Tibial nerve (tissue), 4 donors: Measurements from ENCODE around the gene ZNF653. TPM values are rescaled to one million over a fixed set of nuclear protein-coding genes. Genes with fewer than 3 reads are reported as not detected.
A peak's percentile ranks its signal among the peaks of the same experiment; 100 is the strongest.

Experiments
- DNase-seq, 2 donors: peaks; one replicate each; pipeline ENCODE4 v3.0.0-alpha.2; 2019; ENCODE audit warnings: low spot score in 2 of 2
- H3K27ac ChIP-seq, 4 donors: fragments of 200-600 bp; sonication (generic) in 3 of 4; one replicate each; pipeline ENCODE4 v1.5.1; 2017 to 2019; ENCODE audit warnings: mild to moderate bottlenecking in 1 of 4
- H3K27me3 ChIP-seq, 2 donors: fragments of 200-600 bp; sonication (generic) in 1 of 2; one replicate each; pipeline versions ENCODE4 v1.5.1 to v1.6.0; 2017 to 2019
- H3K36me3 ChIP-seq, 3 donors: fragments of 200-600 bp; sonication (generic); one replicate each; pipeline ENCODE4 v1.5.1; 2018 to 2019
- H3K4me1 ChIP-seq, 4 donors: fragments of 200-600 bp; sonication (generic) in 3 of 4; one replicate each; pipeline ENCODE4 v1.5.1; 2017 to 2019
- H3K4me3 ChIP-seq, 4 donors: fragments of 200-600 bp; sonication (generic) in 3 of 4; one replicate each; pipeline ENCODE4 v1.5.1; 2017 to 2019; ENCODE audit warnings: mild to moderate bottlenecking in 1 of 4, moderate library complexity in 1 of 4
- H3K9me3 ChIP-seq, 4 donors: fragments of 200-600 bp; sonication (generic) in 3 of 4; one replicate each; pipeline ENCODE4 v1.5.1; 2017 to 2019
- EP300 ChIP-seq, 2 donors: sonication (generic); formaldehyde crosslinking; IDR thresholded peaks; one replicate each; pipeline ENCODE4 v1.6.1; 2017; ENCODE audit warnings: antibody characterized with exemption in 2 of 2, mild to moderate bottlenecking in 1 of 2
- POLR2A ChIP-seq, 2 donors: fragments of 450-650 bp; IDR thresholded peaks; one replicate each; pipeline ENCODE4 v1.6.1; 2017; ENCODE audit warnings: antibody characterized with exemption in 2 of 2, mild to moderate bottlenecking in 2 of 2, moderate library complexity in 2 of 2
- whole genome bisulfite sequencing, 2 donors: methylation state at CpG; one replicate each; pipeline ENCODE4 v1.1.5; 2018; 5-methylcytosine and 5-hydroxymethylcytosine counted together
- total RNA-seq, 4 donors: library from RNA; depleted of rRNA; stranded (reverse); fragments of >200 nt; gene quantifications; one replicate each; pipeline ENCODE4 v1.1.0, GENCODE V29; 2016
- TF ChIP-seq, protein P1 (sequence below), 5 experiments: fragments of 200-600 bp in 3 of 5; fragments of 450-650 bp in 2 of 5; sonication (generic) in 3 of 5; IDR thresholded peaks; one replicate each; pipeline ENCODE4 v1.5.1; 2016 to 2019; ENCODE audit warnings: antibody characterized with exemption in 5 of 5, mild to moderate bottlenecking in 3 of 5, moderate library complexity in 2 of 5

Gene ZNF653
- total RNA-seq, 4 donors from 2014 or later: 7.2 to 22.9 (median 11.7) TPM

GRCh38 chr19:11513946-11514345 lies 8.3 kb upstream of the ZNF653 start:
- 96 to 97% methylated on average over 14 to 20 of the region's 20 CpGs for WGBS, 2 donors
- peaks cover 0 to 91% (median 9%) of the 10 kb centered on the region in 3 donors for H3K36me3 ChIP-seq
- H3K9me3 ChIP-seq: no peaks in the 10 kb centered on the region
- DNase-seq: no peak
- TF ChIP-seq EP300 (IDR thresholded peaks at IDR 0.05) (no peak), POLR2A (IDR thresholded peaks at IDR 0.05) (no peak)
- TF ChIP-seq, protein P1, sequence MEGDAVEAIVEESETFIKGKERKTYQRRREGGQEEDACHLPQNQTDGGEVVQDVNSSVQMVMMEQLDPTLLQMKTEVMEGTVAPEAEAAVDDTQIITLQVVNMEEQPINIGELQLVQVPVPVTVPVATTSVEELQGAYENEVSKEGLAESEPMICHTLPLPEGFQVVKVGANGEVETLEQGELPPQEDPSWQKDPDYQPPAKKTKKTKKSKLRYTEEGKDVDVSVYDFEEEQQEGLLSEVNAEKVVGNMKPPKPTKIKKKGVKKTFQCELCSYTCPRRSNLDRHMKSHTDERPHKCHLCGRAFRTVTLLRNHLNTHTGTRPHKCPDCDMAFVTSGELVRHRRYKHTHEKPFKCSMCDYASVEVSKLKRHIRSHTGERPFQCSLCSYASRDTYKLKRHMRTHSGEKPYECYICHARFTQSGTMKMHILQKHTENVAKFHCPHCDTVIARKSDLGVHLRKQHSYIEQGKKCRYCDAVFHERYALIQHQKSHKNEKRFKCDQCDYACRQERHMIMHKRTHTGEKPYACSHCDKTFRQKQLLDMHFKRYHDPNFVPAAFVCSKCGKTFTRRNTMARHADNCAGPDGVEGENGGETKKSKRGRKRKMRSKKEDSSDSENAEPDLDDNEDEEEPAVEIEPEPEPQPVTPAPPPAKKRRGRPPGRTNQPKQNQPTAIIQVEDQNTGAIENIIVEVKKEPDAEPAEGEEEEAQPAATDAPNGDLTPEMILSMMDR (IDR thresholded peaks at IDR 0.05): no peak
- no peaks in the 10 kb centered on the region for H3K4me1 ChIP-seq
- H3K27ac ChIP-seq: no peak overlapping the region
- H3K27me3 ChIP-seq: no peaks in the 10 kb centered on the region
- no peak overlapping the region for H3K4me3 ChIP-seq

- Histone ChIP-seq H3K9me3 (no peaks in the 10 kb centered on the region), H3K4me1 (peaks cover 0 to 10% (median 6%) of the 10 kb centered on the region in 4 donors), H3K27ac (no peak overlapping the region), H3K27me3 (no peaks in the 10 kb centered on the region), H3K4me3 (no peak overlapping the region), H3K36me3 (peaks cover 0 to 58% (median 4%) of the 10 kb centered on the region in 3 donors)
- no peak for DNase-seq
- 93 to 95% methylated on average over 8 of the region's 8 CpGs for WGBS, 2 donors
- no peak for TF ChIP-seq POLR2A (IDR thresholded peaks at IDR 0.05)
Measured at GRCh38 chr19:11510444-11510843, 4.8 kb upstream of the ZNF653 start.

GRCh38 chr19:11507370-11508078 lies 1.9 kb upstream of the ZNF653 start:
- Histone ChIP-seq H3K27ac (no peak overlapping the region), H3K4me3 (no peak overlapping the region), H3K9me3 (no peaks in the 10 kb centered on the region), H3K4me1 (peaks cover 0 to 15% (median 7%) of the 10 kb centered on the region in 4 donors), H3K27me3 (no peaks in the 10 kb centered on the region), H3K36me3 (peaks cover 0 to 36% (median 0%) of the 10 kb centered on the region in 3 donors)
- DNase-seq: no peak
- TF ChIP-seq POLR2A (IDR thresholded peaks at IDR 0.05) (no peak), EP300 (IDR thresholded peaks at IDR 0.05) (no peak)
- TF ChIP-seq, protein P1 (IDR thresholded peaks at IDR 0.05): no peak
- 90 to 91% methylated on average over 17 of the region's 18 CpGs for WGBS, 2 donors

- H3K9me3 ChIP-seq: no peaks in the 10 kb centered on the region
- TF ChIP-seq POLR2A (IDR thresholded peaks at IDR 0.05) (no peak), EP300 (IDR thresholded peaks at IDR 0.05) (no peak)
- TF ChIP-seq, protein P1 (IDR thresholded peaks at IDR 0.05): no peak
- H3K27me3 ChIP-seq: no peaks in the 10 kb centered on the region
- H3K4me1 ChIP-seq: peaks cover 0 to 15% (median 7%) of the 10 kb centered on the region in 4 donors
- 82 to 83% methylated on average over 6 of the region's 6 CpGs for WGBS, 2 donors
- H3K27ac ChIP-seq: no peak overlapping the region
- DNase-seq: no peak
- peaks cover 0 to 34% (median 0%) of the 10 kb centered on the region in 3 donors for H3K36me3 ChIP-seq
- no peak overlapping the region for H3K4me3 ChIP-seq
Measured at GRCh38 chr19:11506967-11507366, 1.3 kb upstream of the ZNF653 start.

- Histone ChIP-seq H3K4me1 (peaks cover 0 to 15% (median 7%) of the 10 kb centered on the region in 4 donors), H3K9me3 (no peaks in the 10 kb centered on the region), H3K27ac (peak overlapping the region; percentile 94 to 97 (median 96)), H3K4me3 (peak overlapping the region; percentile 80 to 97 (median 94)), H3K27me3 (no peaks in the 10 kb centered on the region), H3K36me3 (peaks cover 0 to 34% (median 0%) of the 10 kb centered on the region in 3 donors)
- DNase-seq: no peak
- 36 to 42% methylated on average over 11 to 16 of the region's 20 CpGs for WGBS, 2 donors
- TF ChIP-seq, protein P1 (IDR thresholded peaks at IDR 0.05): no peak
- TF ChIP-seq EP300 (IDR thresholded peaks at IDR 0.05) (peak in 1 of 2 donors; percentile 24), POLR2A (IDR thresholded peaks at IDR 0.05) (no peak)
Measured at GRCh38 chr19:11506101-11506555, 489 bp upstream of the ZNF653 start.
